ENCODE measurements around the gene SSX2IP. TPM values are rescaled to one million over a fixed set of nuclear protein-coding genes. Genes with fewer than 3 reads are reported as not detected.

SSX2IP gene
- total and polyA plus RNA-seq, 9 of the 15 experiments (the other 6 are each of a cell fraction or from before 2014, with no cell fraction given): 20.6 to 96.7 (median 61.7) TPM

DNA sequence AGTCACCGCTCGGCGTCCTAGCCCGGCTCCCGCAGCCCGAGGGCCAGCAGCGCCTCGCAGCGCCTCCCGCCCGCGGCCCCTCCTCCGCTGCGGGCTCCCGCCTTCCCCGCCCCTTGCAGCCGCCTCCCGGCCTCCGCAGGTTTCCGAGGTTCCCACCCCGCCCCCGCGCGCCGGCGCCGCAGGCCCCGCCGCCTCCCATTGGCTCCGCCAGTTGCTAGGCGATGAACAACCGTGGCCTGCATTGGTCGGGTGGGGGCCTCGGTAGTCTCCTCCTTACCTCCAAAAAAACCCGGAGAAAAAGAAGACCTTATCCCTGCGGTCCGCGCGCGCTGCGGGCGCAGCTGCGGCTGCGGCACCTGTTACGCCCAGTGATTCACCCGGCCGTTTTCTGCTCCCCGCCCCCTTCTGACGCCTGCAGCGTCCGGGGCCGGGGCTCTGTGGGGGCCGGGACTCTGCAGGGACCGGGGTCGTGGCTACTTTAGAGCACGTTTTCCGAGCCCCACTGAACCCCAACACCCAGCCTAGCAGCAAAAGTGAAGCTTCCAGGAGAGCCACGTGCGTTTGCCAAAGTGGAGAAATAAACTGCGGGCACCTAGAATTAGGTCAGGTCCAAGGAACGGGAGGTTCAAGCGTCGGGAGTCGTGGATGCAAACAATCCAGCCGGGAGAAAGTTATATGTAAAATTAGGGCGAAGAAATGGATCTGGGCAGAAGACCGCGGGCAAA, at the start of gene SSX2IP (continued):
- no peak for TF ChIP-seq NFRKB (IDR thresholded peaks at IDR 0.05; ENCODE audit: low read depth)
- TF ChIP-seq PHF8 (IDR thresholded peaks at IDR 0.05; ENCODE audit: borderline replicate concordance, low read length): peak; percentile 48; the same call in 1 of the 2 replicates
- TF ChIP-seq, protein P1, sequence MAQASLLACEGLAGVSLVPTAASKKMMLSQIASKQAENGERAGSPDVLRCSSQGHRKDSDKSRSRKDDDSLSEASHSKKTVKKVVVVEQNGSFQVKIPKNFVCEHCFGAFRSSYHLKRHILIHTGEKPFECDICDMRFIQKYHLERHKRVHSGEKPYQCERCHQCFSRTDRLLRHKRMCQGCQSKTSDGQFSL (CRISPR knock-in tag; IDR thresholded peaks at IDR 0.05): no peak
- TF ChIP-seq, protein P1 (tag; IDR thresholded peaks at IDR 0.05): no peak
- 0 out of 4 replicates have a peak, but pooled peaks of 1 of the 2 experiments have one; percentile 26 for TF ChIP-seq FOXK2 (conservative IDR thresholded peaks at IDR 0.05 in 1 of 2, IDR thresholded peaks at IDR 0.05 in 1 of 2; ENCODE audit: low read depth in 2 of 2)
- 0 out of 2 replicates have a peak, but pooled peaks have one; percentile 23 for TF ChIP-seq PML (IDR thresholded peaks at IDR 0.05; ENCODE audit: low read length)
- TF ChIP-seq FOXP1 (CRISPR knock-in tag; IDR thresholded peaks at IDR 0.05): no peak
- no peak for TF ChIP-seq BACH1 (tag; IDR thresholded peaks at IDR 0.05)
- TF ChIP-seq, protein P2, sequence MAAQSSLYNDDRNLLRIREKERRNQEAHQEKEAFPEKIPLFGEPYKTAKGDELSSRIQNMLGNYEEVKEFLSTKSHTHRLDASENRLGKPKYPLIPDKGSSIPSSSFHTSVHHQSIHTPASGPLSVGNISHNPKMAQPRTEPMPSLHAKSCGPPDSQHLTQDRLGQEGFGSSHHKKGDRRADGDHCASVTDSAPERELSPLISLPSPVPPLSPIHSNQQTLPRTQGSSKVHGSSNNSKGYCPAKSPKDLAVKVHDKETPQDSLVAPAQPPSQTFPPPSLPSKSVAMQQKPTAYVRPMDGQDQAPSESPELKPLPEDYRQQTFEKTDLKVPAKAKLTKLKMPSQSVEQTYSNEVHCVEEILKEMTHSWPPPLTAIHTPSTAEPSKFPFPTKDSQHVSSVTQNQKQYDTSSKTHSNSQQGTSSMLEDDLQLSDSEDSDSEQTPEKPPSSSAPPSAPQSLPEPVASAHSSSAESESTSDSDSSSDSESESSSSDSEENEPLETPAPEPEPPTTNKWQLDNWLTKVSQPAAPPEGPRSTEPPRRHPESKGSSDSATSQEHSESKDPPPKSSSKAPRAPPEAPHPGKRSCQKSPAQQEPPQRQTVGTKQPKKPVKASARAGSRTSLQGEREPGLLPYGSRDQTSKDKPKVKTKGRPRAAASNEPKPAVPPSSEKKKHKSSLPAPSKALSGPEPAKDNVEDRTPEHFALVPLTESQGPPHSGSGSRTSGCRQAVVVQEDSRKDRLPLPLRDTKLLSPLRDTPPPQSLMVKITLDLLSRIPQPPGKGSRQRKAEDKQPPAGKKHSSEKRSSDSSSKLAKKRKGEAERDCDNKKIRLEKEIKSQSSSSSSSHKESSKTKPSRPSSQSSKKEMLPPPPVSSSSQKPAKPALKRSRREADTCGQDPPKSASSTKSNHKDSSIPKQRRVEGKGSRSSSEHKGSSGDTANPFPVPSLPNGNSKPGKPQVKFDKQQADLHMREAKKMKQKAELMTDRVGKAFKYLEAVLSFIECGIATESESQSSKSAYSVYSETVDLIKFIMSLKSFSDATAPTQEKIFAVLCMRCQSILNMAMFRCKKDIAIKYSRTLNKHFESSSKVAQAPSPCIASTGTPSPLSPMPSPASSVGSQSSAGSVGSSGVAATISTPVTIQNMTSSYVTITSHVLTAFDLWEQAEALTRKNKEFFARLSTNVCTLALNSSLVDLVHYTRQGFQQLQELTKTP (IDR thresholded peaks at IDR 0.05; ENCODE audit: low read depth in 1 of 2, partially characterized antibody in 2 of 2): no peak
- no peak for TF ChIP-seq E4F1 (CRISPR knock-in tag; IDR thresholded peaks at IDR 0.05; ENCODE audit: borderline replicate concordance)
- peak; percentile 57 to 91; a peak in 3 of 4 replicates for TF ChIP-seq MAZ (CRISPR knock-in tag; conservative IDR thresholded peaks at IDR 0.05 in 1 of 2, IDR thresholded peaks at IDR 0.05 in 1 of 2)
- TF ChIP-seq TSHZ1 (CRISPR knock-in tag; IDR thresholded peaks at IDR 0.05): no peak

All from K562 (cell line).